Tibial nerve (tissue), 4 donors: ENCODE results near the gene NDUFB11.

Experiments
- CTCF ChIP-seq, 5 experiments: fragments of 200-600 bp in 3 of 5; fragments of 450-650 bp in 2 of 5; sonication (generic) in 3 of 5; IDR thresholded peaks; one replicate each; pipeline ENCODE4 v1.5.1; 2016 to 2019; ENCODE audit warnings: antibody characterized with exemption in 5 of 5, mild to moderate bottlenecking in 3 of 5, moderate library complexity in 2 of 5
- EP300 ChIP-seq, 2 donors: sonication (generic); formaldehyde crosslinking; IDR thresholded peaks; one replicate each; pipeline ENCODE4 v1.6.1; 2017; ENCODE audit warnings: antibody characterized with exemption in 2 of 2, mild to moderate bottlenecking in 1 of 2

GRCh38 chrX:47187106-47187677 is 42.7 kb upstream of the NDUFB11 start:
- no peak for TF ChIP-seq CTCF (IDR thresholded peaks at IDR 0.05)
- no peak for TF ChIP-seq EP300 (IDR thresholded peaks at IDR 0.05)
